ENCODE measurements around the gene OCIAD2.
"Not testable (repeated sequence)": the region's sequence is repeated elsewhere in the genome, so short reads cannot be mapped to it uniquely, and the experiment has no call there.

The OCIAD2 gene

DNA sequence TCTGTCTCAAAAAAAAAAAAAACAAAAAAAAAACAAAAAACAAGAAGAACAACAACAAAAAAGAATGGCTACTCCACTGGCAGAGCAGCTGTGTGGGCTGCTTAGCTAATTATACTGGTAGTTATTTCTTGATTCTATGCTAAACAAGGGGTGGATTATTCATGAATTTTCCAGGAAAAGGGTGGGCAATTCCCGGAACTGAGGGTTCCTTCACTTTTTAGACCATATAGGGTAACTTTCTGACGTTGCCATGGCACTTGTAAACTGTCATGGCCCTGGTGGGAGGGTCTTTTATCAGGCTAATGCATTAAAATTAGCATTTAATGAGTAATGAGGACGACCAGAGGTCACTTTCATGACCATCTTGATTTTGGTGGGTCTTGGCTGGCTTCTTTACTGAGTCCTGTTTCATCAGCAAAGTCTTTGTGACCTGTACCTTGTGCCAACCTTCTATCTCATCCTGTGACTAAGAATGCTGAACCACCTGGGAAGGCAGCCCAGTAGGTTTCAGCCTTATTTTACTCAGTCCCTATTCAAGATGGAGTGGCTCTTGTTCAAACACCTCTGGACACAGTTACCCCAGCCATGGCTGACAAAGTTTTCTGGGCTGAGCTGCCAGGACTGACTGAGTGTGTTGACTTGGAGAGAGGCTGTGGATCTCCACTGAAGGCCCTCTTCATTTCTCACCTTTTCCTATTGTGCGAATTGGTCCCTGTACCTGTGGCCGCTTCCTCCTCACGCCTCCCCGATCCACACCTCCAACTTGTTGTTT lies 1.3 kb upstream of the OCIAD2 start:
- DNase-seq (ENCODE audit: low spot score) = no peak

DNA sequence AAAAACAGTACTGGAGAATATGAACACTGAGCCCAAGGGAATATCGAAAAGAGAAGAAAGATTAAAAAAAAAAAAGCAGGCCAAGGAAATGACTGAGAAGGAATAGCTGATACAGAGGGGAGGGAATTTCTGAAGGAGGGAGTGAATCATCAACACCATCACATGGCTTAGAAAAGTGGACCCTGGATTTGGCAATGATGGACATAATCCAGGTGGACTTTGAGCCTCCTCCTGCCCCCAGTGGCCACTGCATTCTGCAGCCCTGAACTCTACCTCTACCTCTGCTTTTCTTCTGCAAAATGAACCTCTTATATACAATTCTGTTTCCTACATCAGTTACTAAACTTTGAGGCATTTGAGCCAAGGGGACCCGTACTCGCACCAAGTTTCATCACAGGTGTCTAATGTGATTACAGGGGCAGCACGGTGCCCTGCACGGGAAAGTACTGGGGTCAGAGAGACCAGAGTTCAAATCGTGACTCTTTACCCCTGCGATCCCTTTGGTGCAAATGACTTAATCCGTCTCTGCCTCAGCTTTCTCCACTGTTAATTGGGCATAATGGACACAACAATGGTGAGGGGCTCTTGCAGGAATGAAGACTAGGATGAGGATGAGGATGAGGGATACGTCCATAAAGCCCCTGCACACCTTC lies 1.1 kb downstream of the OCIAD2 start:
- DNase-seq (ENCODE audit: low spot score) = peak; percentile 34

DNA sequence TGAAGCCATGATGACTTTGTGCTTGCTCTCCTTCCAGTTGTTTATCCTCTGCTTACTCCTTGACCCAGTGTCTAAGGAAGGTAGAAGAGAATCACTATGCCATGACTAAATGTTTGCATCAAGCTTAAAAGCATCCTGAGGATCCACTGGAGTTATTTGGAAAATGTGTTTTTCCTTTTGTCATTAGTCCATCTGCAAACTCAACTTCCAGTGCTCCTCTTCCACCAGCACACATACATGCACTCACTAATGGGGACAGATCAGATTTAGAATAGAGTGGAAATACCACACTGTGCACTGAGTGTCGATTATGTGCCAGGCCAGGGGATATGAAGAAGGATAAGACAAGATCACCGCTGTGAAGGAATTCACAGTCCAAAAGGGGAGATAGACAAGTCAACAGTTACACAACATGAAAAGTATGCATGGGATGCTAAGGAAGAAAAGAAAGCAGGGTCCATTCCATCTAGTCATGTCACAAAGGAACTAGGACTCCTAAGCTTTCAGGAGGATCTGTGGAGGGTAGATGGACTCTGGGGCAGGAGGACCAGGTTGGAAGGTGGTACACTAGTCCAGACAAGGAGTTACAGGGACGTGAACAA lies 1.9 kb downstream of the OCIAD2 start:
- DNase-seq (ENCODE audit: low spot score) = no peak

DNA sequence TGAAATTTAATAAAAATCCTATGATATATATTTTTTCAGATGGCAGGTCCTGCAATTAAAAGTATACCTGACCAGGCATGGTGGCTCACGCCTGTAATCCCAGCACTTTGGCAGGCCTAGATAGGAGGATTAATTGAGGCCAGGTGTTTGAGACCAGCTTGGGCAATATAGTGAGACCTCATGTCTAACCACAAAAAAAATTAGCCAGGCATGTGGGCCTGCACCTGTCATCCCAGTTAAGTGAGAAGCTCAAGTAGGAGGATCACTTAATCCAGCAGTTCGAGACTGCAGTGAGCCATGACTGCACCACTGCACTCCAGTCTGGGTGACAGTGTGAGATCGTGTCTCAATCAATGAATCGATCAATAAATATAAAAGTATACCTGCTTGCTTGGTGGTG lies 2.5 kb downstream of the OCIAD2 start:
- DNase-seq (ENCODE audit: low spot score) = no peak

DNA sequence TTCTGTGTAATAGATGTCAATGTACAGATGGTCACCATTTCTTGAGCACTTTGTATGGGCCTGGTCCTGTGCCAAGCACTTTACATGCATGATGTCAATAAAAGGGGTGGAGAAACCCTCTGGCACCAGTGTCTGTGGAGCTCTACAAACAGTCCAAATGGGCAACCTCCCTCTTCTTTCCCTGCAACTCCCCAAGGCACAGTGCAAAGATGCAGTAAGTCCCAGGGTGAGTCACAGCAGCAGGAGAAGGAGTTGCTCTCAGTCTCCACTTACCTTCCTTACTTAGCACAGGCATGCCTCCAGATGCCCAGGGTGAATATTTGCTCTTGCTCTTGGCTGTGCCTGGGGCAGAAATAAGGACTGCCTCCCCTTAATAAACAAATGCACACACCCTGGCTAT lies 4.3 kb downstream of the OCIAD2 start:
- no peak for DNase-seq (ENCODE audit: low spot score)

DNA sequence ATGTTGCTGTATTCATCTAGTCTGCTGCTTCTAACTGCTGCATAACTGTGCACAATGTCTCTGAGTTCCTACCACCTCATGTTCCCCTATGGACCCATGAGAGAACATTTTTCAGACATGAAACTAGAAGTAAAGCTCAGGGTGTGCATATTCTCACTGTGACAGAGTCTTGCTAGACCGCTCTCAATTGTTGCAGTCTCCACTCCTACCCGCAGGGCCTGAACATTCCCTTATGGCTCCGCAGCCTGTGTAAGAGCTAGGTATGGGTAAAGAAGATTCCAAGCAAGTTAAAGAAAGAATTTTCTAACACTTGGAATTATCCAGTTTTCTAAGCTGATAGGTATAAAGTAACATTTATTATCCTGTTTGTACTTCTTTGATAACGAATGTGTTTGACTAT lies 5.4 kb downstream of the OCIAD2 start:
- DNase-seq (ENCODE audit: low spot score) = no peak

DNA sequence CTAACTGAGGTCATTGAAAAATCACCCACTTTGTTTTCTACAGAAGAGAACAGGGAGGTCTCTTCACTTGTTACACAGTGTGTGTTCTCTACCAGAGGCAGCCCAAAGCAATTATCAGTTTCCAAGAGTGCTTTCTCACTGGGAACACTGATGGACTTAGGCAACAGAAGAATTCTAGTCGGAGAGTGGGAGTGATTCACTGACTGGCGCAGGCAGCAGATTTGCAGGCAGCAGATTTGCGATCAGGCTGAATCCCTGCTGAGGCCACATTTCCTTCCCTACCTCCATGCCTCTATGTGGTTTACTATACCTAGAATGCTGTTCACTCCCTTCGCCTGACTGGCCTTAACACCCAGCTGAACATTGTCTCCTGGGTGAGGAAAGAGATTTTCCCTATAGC lies 6.6 kb downstream of the OCIAD2 start:
- no peak for DNase-seq (ENCODE audit: low spot score)

DNA sequence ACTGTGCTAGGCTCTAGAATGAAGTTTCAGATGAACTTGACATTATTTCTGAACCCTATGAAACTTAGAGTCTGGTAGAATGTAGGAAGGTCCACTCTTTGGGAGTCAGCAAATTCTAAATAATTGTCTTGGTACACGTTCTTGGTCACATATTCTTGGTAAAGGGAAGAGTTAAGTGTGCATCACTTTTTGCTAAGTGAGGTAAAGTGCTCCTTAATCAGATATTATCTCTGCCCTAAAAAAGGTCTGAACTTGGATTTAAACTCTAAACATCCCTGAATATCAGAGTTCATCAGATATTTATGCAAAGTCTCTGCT lies 7.2 kb downstream of the OCIAD2 start:
- no peak for DNase-seq (ENCODE audit: low spot score)

DNA sequence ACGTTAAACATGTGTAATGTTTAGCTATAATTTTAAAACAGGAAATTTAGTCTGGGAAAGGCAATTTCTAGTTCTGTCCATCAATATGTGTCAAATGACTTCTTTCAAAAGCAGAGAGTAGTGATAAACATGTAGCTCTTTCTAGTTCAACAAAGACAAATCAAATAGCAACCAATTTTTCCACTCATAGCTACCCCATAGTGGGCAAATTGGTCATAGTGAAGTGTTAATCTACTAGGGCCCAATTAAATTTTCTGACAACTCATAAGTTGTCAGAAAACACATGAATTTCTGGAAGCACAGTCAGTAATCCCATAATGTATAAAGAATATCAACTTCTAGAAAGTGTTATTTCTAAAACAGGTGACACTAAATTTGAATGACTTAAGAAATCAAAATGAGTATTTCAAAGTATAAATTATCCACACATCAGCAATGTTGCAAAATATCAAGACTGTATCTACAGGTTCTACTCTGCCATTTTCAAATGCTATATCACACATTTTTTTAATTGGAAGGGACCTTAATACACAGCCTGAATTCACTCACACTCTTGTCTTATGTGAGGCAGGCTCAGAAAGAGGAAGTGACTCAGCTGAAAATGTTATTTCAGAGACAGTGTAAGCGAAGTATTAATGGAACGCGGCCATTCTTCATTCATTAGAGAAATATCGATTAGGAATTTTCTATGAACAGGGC lies 7.7 kb downstream of the OCIAD2 start:
- no peak for DNase-seq (ENCODE audit: low spot score)

DNA sequence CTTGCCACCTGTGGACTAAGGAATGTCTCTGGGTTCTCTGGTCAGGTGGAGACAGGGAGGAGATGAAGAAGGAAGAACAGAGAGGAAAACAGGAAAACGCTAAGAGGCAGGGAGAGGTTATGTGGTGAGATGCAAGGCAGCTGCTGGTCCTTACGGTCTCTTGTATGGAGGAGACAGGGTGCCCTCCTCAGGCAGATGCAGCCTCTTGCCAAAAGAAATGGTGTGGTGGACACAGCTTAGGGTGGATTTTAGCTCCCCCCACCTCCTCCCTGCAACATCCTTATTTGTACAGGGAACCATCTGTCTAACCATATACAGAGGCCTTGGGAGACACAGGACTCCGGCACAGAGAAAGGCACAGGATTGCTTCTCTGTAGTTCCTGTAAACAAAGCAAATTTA lies 9.7 kb downstream of the OCIAD2 start:
- no peak for DNase-seq (ENCODE audit: low spot score)

DNA sequence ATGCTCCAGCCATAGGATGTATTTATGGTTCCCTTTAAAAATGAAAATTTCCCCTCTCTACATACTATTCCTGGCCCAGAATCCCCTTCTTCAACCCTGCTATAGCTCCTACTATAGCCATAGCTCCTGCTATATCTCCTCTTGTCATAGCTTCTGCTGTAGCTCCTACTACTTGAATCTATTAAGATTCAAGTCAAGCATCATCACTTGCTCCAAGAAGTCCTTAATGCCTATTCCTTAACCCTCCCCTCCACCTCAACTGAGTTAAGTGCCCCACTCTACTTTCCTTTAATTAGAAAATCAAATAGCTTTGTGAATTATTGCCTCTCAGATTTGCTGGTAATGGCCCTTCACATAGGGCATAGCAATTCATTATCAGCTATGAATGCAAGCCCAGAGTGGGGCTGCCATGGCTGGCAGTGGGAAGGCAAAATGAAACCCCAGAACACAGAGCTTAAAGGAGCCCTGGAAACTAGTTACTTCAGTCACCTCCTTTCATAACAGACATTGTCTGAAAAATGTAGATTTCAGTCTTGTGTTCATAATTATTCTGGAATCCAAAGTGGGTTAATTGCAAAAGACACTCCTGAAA lies 15.4 kb downstream of the OCIAD2 start:
- DNase-seq (ENCODE audit: low spot score) = no peak

DNA sequence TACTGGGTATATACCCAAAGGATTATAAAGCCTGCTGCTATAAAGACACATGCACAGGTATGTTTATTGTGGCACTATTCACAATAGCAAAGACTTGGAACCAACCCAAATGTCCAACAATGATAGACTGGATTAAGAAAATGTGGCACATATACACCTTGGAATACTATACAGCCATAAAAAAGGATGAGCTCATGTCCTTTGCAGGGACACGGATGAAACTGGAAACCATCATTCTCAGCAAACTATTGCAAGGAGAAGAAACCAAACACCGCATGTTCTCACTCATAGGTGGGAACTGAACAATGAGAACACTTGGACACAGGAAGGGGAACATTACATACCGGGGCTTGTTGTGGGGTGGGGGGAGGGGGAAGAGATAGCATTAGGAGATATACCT lies 16.8 kb downstream of the OCIAD2 start:
- DNase-seq (ENCODE audit: low spot score) = not testable (repeated sequence)

DNA sequence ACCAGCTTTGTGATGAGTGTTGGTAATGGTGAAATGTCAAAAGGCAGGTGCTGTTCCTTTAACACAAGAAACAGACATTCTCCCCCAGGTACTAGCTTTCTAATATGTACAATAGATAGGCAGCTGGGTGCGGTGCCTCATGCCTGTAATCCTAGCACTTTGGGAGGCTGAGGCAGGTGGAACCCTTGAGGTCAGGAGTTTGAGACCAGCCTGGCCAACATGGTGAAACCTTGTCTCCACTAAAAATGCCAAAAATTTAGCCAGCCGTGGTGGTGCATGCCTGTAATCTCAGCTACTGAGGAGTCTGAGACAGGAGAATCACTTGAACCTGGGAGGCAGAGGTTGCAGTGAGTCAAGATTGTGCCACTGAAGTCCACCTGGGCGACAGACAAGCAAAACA lies 24.9 kb downstream of the OCIAD2 start:
- DNase-seq (ENCODE audit: low spot score) = not testable (repeated sequence)

DNA sequence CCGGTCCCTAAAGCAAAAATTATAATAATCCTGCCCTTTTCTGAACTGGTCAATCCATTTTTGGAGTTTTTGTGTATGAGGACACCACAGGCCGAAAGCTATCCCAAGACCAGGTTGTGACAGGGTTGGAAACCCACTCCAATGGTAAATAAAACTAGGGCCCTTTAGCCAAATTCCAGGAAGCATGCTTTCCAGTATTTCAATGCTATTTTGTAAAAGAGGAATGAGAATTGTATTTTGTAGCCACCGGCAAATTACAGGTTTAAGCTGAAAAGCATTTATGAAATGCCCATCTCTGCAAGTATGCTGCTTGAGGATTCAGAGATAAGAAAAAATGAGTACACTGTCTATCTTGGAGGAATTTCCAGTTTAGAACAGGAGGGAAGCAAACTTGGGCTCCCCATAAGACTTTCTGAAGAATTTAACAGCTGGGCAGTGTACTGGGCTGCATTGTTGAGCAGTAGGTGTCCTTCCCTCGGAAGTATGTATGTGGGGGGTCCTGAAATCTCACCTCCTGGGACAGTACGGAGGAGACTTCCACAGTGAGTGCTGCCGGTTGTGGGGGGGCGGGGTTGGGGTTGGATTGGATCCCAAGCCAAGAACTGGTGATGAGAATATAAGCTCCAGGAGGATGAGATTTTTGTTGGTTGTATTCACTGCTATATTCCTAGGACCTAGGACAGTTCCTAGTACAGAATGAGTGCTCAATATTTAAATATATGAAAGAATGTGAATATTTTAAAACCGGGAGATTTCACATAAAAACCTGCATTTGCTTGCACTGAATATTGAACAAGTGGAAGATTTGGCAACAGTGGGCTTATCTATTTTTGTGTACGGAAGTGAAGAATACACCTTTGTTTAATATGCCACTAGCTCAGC lies 26.8 kb downstream of the OCIAD2 start:
- DNase-seq (ENCODE audit: low spot score) = no peak

DNA sequence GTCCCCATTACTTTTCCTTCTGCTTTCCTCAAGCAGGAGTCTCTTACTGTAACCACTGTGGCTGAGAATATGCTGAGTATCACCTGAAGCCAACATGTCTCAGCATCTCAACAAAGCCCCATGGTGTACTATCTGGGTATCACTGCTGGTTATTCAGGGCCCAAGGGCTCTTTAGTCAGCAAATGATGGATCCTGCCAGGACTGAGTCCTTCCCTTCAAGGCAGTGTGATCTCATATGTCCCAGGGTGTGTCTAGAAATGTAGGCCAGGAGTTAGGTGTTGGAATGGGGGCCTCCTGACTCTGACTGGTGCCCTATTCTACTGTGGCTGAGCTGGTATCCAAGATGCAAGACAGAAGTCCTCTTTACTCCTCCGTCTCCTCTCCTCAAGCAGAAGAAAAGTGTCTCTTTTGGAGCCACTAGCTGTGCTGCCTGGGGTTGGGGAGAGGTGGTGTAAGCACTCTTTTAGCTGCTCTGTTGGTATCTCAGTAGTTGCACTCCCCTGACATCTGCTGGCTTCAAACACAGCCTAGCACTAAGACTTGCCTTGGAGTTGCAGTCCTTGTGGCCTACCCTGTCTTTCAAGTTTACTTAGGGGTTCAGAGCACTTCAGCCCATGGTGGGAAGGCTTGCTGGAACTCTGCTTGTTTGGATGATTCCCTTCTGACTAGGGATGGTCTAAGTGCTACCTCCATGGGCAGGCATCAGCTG lies 28.6 kb downstream of the OCIAD2 start:
- DNase-seq (ENCODE audit: low spot score) = no peak

DNA sequence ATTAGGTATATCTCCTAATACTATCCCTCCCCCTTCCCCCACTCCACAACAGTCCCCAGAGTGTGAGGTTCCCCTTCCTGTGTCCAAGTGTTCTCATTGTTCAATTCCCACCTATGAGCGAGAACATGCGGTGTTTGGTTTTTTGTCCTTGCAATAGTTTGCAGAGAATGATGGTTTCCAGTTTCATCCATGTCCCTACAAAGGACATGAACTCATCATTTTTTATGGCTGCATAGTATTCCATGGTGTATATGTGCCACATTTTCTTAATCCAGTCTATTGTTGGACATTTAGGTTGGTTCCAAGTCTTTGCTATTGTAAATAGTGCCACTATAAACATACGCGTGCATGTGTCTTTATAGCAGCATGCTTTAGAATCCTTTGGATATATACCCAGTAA lies 41.9 kb downstream of the OCIAD2 start:
- DNase-seq (ENCODE audit: low spot score) = not testable (repeated sequence)

DNA sequence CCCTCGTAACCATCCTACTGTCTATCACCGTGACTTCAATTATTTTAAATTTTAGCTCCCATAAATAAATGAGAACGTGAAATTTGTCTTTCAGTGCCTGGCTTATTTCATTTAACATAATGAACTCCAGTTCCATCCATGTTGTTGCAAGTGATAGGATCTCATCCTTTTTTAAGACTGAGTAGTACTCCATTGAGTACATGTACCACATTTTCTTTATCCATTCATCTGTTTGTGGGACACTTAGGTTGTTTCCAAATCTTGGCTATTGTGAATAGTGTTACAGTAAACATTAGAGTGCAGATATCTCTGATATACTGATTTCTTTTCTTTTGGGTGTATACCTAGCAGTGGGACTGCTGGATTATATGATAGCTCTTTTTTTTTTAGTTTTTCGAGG lies 42.8 kb downstream of the OCIAD2 start:
- DNase-seq (ENCODE audit: low spot score) = no peak

DNA sequence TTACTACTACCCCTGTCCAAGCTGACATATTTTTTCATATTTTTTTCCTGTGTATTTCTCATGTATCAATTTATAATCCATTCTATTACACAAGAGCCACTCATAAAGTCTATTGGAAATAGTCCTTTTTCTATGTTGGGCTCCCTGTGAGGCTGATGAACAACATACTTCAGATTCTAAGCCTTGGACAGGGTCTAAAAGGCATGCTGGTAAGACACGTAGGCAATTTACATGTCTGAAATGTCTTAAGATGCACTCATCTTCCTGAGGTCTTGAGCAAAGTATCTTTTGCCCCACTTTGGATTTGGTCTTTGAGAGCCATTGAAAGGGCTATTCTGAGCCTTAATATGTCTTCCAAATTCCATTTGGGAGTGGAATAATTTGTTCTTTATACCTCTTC lies 43.9 kb downstream of the OCIAD2 start:
- DNase-seq (ENCODE audit: low spot score) = no peak

DNA sequence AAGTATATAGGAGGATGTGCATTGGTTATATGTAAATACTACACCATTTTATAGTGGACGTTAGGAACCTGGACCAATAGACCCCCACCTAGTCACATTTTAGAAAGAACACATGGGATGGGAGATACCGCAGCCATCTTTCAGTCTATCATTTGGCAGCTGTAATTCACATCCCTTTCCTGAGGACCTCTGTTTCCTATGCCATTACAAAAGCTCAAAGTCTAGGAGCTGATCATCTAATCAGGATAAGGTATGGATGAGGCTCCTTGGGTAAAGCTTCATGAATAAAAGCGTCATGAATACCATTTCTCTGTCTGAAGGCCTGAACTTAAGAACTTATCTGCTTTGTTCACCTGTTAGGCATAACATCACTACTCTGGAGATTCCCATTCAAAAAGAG lies 44.5 kb downstream of the OCIAD2 start:
- no peak for DNase-seq (ENCODE audit: low spot score)

DNA sequence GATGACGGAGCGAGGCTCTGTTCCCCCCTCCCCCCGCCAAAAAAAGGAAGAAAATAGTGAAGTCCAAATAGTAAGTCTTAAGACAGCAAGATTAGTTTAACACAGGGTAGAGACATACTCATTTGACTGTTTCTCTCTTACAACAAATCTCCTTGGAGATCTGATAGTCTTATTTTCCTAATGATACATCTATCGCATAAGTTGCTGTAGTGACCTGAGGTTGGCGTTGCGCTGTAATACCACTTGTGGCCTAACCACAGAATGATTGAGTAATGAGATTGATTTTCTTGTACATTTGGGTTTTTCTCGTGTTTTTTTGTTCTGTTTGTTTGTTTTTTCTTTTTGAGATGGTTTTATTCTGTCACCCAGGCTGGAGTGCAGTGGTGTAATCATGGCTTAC lies 48.4 kb downstream of the OCIAD2 start:
- no peak for DNase-seq (ENCODE audit: low spot score)

DNA sequence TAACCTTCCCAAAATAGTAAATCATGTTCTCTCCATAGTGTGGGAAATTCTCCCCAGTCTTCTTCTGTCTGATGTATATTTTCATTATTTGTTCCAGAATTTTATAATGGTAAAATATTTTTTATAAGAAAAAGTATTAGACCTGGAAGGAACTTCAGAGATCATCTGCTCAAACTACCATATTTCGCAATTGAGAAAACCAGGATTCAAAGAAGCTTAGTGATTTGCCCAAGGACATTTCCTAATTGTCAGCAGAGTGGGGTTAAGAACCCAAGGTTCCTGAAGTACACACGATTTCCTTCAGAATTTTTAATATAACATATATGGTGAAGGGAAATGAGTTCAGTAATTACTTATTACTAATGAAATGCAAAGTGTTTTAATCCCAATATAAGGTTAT lies 51.6 kb downstream of the OCIAD2 start:
- DNase-seq (ENCODE audit: low spot score) = no peak
